Measurements from ENCODE around the gene CHCHD6. TPM values are rescaled to one million over a fixed set of nuclear protein-coding genes. Genes with fewer than 3 reads are reported as not detected.

Gene CHCHD6
- total and polyA plus RNA-seq, 2 donors (not counting 3 experiments of a cell fraction or from before 2014, with no cell fraction given), result 8.4 to 10.1 TPM

- Histone ChIP-seq H3K4me2 (ENCODE audit: insufficient read depth, low read length) (no peak overlapping the region), H3K9me1 (replicated peaks; ENCODE audit: control insufficient read depth, extremely low read depth, insufficient read depth, low read length) (no peaks in the 10 kb centered on the region), H3K9me3 (replicated peaks; ENCODE audit: control insufficient read depth, insufficient read depth, low read length) (no peaks in the 10 kb centered on the region), H3K4me1 (ENCODE audit: control insufficient read depth, extremely low read depth, insufficient read depth, low read length) (peaks cover 8% of the 10 kb centered on the region), H2AFZ (ENCODE audit: low read depth, low read length) (no peak overlapping the region), H3K27me3 (ENCODE audit: control insufficient read depth in 2 of 2, insufficient read depth in 2 of 2, low read length in 2 of 2) (no peaks in the 10 kb centered on the region), H3K9ac (replicated peaks; ENCODE audit: extremely low read depth, insufficient read depth, low read length) (no peak overlapping the region), H3K4me3 (replicated peaks in 1 of 3; ENCODE audit: insufficient read depth in 1 of 3, low read depth in 1 of 3, low read length in 3 of 3) (no peak overlapping the region), H3K27ac (ENCODE audit: insufficient read depth, low read depth, low read length) (no peak overlapping the region), H3K79me2 (ENCODE audit: control insufficient read depth, insufficient read depth, low read length) (no peaks in the 10 kb centered on the region), H4K20me1 (replicated peaks; ENCODE audit: control insufficient read depth, extremely low read depth, insufficient read depth, low read length) (no peaks in the 10 kb centered on the region), H3K36me3 (ENCODE audit: control insufficient read depth in 2 of 2, extremely low read depth in 1 of 2, insufficient read depth in 2 of 2, low read length in 2 of 2) (no peaks in the 10 kb centered on the region)
- BruUV-seq (replicated peaks), result no TSS peak
- ChIA-PET CTCF (interaction anchor here (2.0 kb wide), 1 partner anchor 13 kb away, joined by 8 read pairs; no protein-coding TSS in a partner anchor), POLR2A (no interaction called here)
- DNase-seq (ENCODE audit: low read depth, low spot score) (no peak), FAIRE-seq (no peak)
- dilution Hi-C loops (cut with MboI; ENCODE audit: extremely low pct_ligation_motif_present, low sequenced_read_pairs) (no loop called here), intact Hi-C loops (cut with micrococcal nuclease) (no loop called here)
- TF ChIP-seq MYC (IDR thresholded peaks at IDR 0.05; ENCODE audit: low read depth, low read length), result no peak
- TF ChIP-seq EZH2 (IDR thresholded peaks at IDR 0.05; ENCODE audit: borderline replicate concordance, low read depth, low read length, severe bottlenecking), result no peak
- no peak for TF ChIP-seq POLR2AphosphoS5 (IDR thresholded peaks at IDR 0.05; ENCODE audit: insufficient read depth, low read depth, low read length)
- no peak for TF ChIP-seq CTCF (IDR thresholded peaks at IDR 0.05; ENCODE audit: extremely low read depth in 1 of 2, insufficient read depth in 1 of 2, low read depth in 1 of 2, low read length in 2 of 2)
- TF ChIP-seq FOS (IDR thresholded peaks at IDR 0.05; ENCODE audit: borderline replicate concordance, insufficient read depth, low read length), result no peak
- no peak for TF ChIP-seq MAX (IDR thresholded peaks at IDR 0.05; ENCODE audit: insufficient read depth, insufficient read length)
- no peak for TF ChIP-seq JUN (IDR thresholded peaks at IDR 0.05; ENCODE audit: borderline replicate concordance, insufficient read depth, insufficient read length, low read depth)
- TF ChIP-seq GATA2 (IDR thresholded peaks at IDR 0.05; ENCODE audit: insufficient read depth, insufficient read length, low read depth, low read length), result no peak
- TF ChIP-seq POLR2A (IDR thresholded peaks at IDR 0.05; ENCODE audit: low read depth, low read length), result no peak
Measured at GRCh38 chr3:126997455-126998038, 293.5 kb downstream of the CHCHD6 start.

Data from endothelial cell of umbilical vein (primary cell).